ENCODE data around the gene MYO1E.

DNA sequence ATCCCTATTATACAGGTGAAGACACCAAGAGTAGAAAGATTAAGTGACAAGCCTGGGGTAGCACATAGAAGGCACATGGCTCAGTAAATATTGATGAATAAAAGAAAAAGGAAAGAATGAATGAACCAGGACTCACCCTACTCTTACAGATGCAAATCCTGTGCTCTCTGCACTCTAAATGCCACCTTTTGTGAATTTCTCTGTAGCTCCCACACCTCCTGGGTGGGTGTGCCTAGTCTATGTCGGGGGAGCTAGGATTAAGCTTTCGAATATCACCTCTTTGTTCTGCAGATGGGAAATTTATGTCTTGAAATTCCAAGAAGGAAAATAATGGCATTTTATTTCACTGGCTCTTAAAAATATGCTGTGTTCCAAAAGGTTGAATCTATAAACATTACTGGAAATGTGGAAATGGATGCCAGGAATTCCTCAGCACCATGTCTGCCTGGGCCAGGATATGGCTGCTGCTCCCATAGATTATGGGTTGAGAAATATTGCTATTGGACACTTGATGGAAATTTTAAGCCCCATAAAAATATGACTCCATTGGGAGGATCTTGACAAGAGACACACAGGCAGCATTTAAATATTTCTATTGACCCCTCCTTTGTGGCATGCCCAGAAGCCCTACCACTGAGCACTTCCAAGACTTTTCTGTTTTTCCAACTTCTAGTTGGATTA lies 224.4 kb downstream of the MYO1E start:
- TF ChIP-seq, protein P1, sequence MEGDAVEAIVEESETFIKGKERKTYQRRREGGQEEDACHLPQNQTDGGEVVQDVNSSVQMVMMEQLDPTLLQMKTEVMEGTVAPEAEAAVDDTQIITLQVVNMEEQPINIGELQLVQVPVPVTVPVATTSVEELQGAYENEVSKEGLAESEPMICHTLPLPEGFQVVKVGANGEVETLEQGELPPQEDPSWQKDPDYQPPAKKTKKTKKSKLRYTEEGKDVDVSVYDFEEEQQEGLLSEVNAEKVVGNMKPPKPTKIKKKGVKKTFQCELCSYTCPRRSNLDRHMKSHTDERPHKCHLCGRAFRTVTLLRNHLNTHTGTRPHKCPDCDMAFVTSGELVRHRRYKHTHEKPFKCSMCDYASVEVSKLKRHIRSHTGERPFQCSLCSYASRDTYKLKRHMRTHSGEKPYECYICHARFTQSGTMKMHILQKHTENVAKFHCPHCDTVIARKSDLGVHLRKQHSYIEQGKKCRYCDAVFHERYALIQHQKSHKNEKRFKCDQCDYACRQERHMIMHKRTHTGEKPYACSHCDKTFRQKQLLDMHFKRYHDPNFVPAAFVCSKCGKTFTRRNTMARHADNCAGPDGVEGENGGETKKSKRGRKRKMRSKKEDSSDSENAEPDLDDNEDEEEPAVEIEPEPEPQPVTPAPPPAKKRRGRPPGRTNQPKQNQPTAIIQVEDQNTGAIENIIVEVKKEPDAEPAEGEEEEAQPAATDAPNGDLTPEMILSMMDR (IDR thresholded peaks at IDR 0.05), result no peak
- TF ChIP-seq POLR2A (IDR thresholded peaks at IDR 0.05), result no peak
